ENCODE results near the gene ADGRF4. TPM values are rescaled to one million over a fixed set of nuclear protein-coding genes. Genes with fewer than 3 reads are reported as not detected.

Gene ADGRF4
- total and polyA plus RNA-seq, 8 donors, result 0.02 TPM; not detected in 7

GRCh38 chr6:47674673-47675072 is 23.7 kb upstream of the ADGRF4 start:
- ATAC-seq, result no peak
- H3K36me3 ChIP-seq, result no peaks in the 10 kb centered on the region
- TF ChIP-seq CTCF (IDR thresholded peaks at IDR 0.05), result no peak
- intact Hi-C loops (cut with DNase I), result no loop called here
- no peaks in the 10 kb centered on the region for H3K27me3 ChIP-seq
- no peak for DNase-seq
- H3K9me3 ChIP-seq, result no peaks in the 10 kb centered on the region
- H3K27ac ChIP-seq, result no peak overlapping the region
- no peak overlapping the region for H3K4me3 ChIP-seq
- no peak for FAIRE-seq
- 83 to 85% methylated on average over 3 of the region's 3 CpGs for WGBS, 2 donors
- H3K4me1 ChIP-seq, result peaks cover 3 to 12% (median 4%) of the 10 kb centered on the region in 3 donors

- no peak for FAIRE-seq
- 63 to 72% methylated on average over 4 of the region's 4 CpGs for WGBS, 2 donors
Measured at GRCh38 chr6:47677381-47678100, 20.8 kb upstream of the ADGRF4 start.

GRCh38 chr6:47678739-47679138 is 19.6 kb upstream of the ADGRF4 start:
- no peaks in the 10 kb centered on the region for H3K4me1 ChIP-seq
- 83 to 93% methylated on average over 1 of the region's 1 CpG for WGBS, 2 donors
- H3K4me3 ChIP-seq, result no peak overlapping the region
- no peaks in the 10 kb centered on the region for H3K36me3 ChIP-seq
- FAIRE-seq (no peak), DNase-seq (no peak), ATAC-seq (no peak)
- intact Hi-C loops (cut with DNase I), result no loop called here
- H3K27ac ChIP-seq, result no peak overlapping the region
- no peak for TF ChIP-seq CTCF (IDR thresholded peaks at IDR 0.05)
- H3K27me3 ChIP-seq, result no peaks in the 10 kb centered on the region
- no peaks in the 10 kb centered on the region for H3K9me3 ChIP-seq

More at GRCh38 chr6:47677381-47678100, 20.8 kb upstream of the ADGRF4 start:
- Histone ChIP-seq H3K4me3 (no peak overlapping the region), H3K4me1 (no peaks in the 10 kb centered on the region), H3K36me3 (no peaks in the 10 kb centered on the region), H3K27ac (no peak overlapping the region), H3K27me3 (no peaks in the 10 kb centered on the region), H3K9me3 (no peaks in the 10 kb centered on the region)
- intact Hi-C loops (cut with DNase I), result no loop called here
- ATAC-seq (no peak), DNase-seq (no peak)
- TF ChIP-seq CTCF (IDR thresholded peaks at IDR 0.05), result no peak

- H3K4me3 ChIP-seq, result no peak overlapping the region
- H3K36me3 ChIP-seq, result no peaks in the 10 kb centered on the region
- no peaks in the 10 kb centered on the region for H3K4me1 ChIP-seq
- no peaks in the 10 kb centered on the region for H3K9me3 ChIP-seq
- H3K27me3 ChIP-seq, result no peaks in the 10 kb centered on the region
- DNase-seq (no peak), ATAC-seq (no peak), FAIRE-seq (no peak)
- no peak for TF ChIP-seq CTCF (IDR thresholded peaks at IDR 0.05)
- 67 to 68% methylated on average over 4 of the region's 4 CpGs for WGBS, 2 donors
- intact Hi-C loops (cut with DNase I), result no loop called here
- H3K27ac ChIP-seq, result no peak overlapping the region
Measured at GRCh38 chr6:47679322-47679906, 19.0 kb upstream of the ADGRF4 start.

GRCh38 chr6:47680051-47680450 is 18.3 kb upstream of the ADGRF4 start:
- Histone ChIP-seq H3K27me3 (no peaks in the 10 kb centered on the region), H3K4me1 (no peaks in the 10 kb centered on the region), H3K36me3 (no peaks in the 10 kb centered on the region), H3K9me3 (no peaks in the 10 kb centered on the region), H3K4me3 (no peak overlapping the region), H3K27ac (no peak overlapping the region)
- FAIRE-seq, result no peak
- intact Hi-C loops (cut with DNase I), result no loop called here
- 37 to 49% methylated on average over 2 of the region's 2 CpGs for WGBS, 2 donors
- ATAC-seq, result peak in 2 of 4 donors; percentile 29 to 32
- no peak for DNase-seq
- TF ChIP-seq CTCF (IDR thresholded peaks at IDR 0.05), result no peak

Measured in pancreas (tissue), 10 donors.